DOHH2 (cell line): ENCODE results near the gene TRIM41.
"Not testable (repeated sequence)": the region's sequence is repeated elsewhere in the genome, so short reads cannot be mapped to it uniquely, and the experiment has no call there.

Experiments
- H3F3A ChIP-seq: fragments of 200-600 bp; sonication (generic), shearing (Covaris generic); 2 replicates; pipeline ENCODE4 v1.6.0; 2016; ENCODE audit warnings: antibody characterized with exemption, mild to moderate bottlenecking; ENCODE audit not compliant: control insufficient read depth, insufficient read depth
- H3K27ac ChIP-seq: fragments of 200-600 bp; sonication (generic); 2 replicates; pipeline ENCODE4 v1.5.1; 2014; ENCODE audit warnings: low read depth, mild to moderate bottlenecking, low read length, moderate library complexity
- H3K27me3 ChIP-seq: fragments of 200-600 bp; sonication (generic); 2 replicates; pipeline ENCODE4 v1.6.1; 2014; ENCODE audit warnings: mild to moderate bottlenecking, low read length, mixed read lengths; ENCODE audit not compliant: control insufficient read depth
- H3K36me3 ChIP-seq: fragments of 200-600 bp; sonication (generic); 2 replicates; pipeline ENCODE4 v1.6.1; 2014; ENCODE audit warnings: mild to moderate bottlenecking, low read length, moderate library complexity, mixed read lengths; ENCODE audit not compliant: control insufficient read depth
- H3K4me1 ChIP-seq: fragments of 200-600 bp; sonication (generic); 2 replicates; pipeline ENCODE4 v1.6.1; 2014; ENCODE audit warnings: mild to moderate bottlenecking, low read length, mixed read lengths; ENCODE audit not compliant: control insufficient read depth
- H3K4me2 ChIP-seq: fragments of 200-600 bp; sonication (generic); 2 replicates; pipeline ENCODE4 v1.6.0; 2014; ENCODE audit warnings: mild to moderate bottlenecking, low read length, moderate library complexity
- H3K4me3 ChIP-seq: fragments of 200-600 bp; sonication (generic); 2 replicates; pipeline ENCODE4 v1.5.1; 2014; ENCODE audit warnings: mild to moderate bottlenecking, low read length, mixed read lengths
- H3K79me2 ChIP-seq: fragments of 200-600 bp; sonication (generic); 2 replicates; pipeline ENCODE4 v1.6.1; 2014; ENCODE audit warnings: mild to moderate bottlenecking, low read length, mixed read lengths; ENCODE audit not compliant: control insufficient read depth
- H3K9me2 ChIP-seq: fragments of 200-600 bp; sonication (generic); replicated peaks from 2 replicates; pipeline ENCODE4 v1.6.1; 2014; ENCODE audit warnings: mild to moderate bottlenecking, low read length, mixed read lengths; ENCODE audit not compliant: control insufficient read depth
- H3K9me3 ChIP-seq: fragments of 200-600 bp; sonication (generic); 2 replicates; pipeline ENCODE4 v1.6.1; 2014; ENCODE audit warnings: antibody characterized with exemption, low read length, mixed read lengths; ENCODE audit not compliant: control insufficient read depth, insufficient read depth
- H4K20me1 ChIP-seq: fragments of 200-600 bp; sonication (generic); 2 replicates; pipeline ENCODE4 v1.6.0; 2014; ENCODE audit warnings: low read depth, mild to moderate bottlenecking, antibody characterized with exemption, low read length, moderate library complexity; ENCODE audit not compliant: control insufficient read depth, insufficient read depth
- CTCF ChIP-seq: fragments of 200-600 bp; sonication (generic); IDR thresholded peaks from one replicate; pipeline ENCODE4 v1.5.1; 2014; ENCODE audit warnings: antibody characterized with exemption, mild to moderate bottlenecking, low read depth, low read length; ENCODE audit not compliant: poor library complexity, severe bottlenecking
- EZH2phosphoT487 ChIP-seq: fragments of 200-600 bp; sonication (generic); IDR thresholded peaks from 2 replicates; pipeline ENCODE4 v1.6.1; 2017; ENCODE audit warnings: borderline replicate concordance, mild to moderate bottlenecking, antibody characterized with exemption, low read length, moderate library complexity, mixed read lengths

TRIM41 gene

GRCh38 chr5:181223058-181223728, at the start of gene TRIM41:
TSS of gene TRIM41 (plus strand) at chr5:181223281. CDS start at chr5:181224000, 719 bp downstream.
- H3K4me3 ChIP-seq: peak within 1 kb of the TSS; percentile 88
- H3K9me2 ChIP-seq: no peaks in the 10 kb centered on the region
- peaks cover 40% of the 10 kb centered on the region for H3K79me2 ChIP-seq
- peaks cover 24% of the 10 kb centered on the region for H3K36me3 ChIP-seq
- peaks cover 23% of the 10 kb centered on the region for H3F3A ChIP-seq
- H3K27me3 ChIP-seq: no peaks in the 10 kb centered on the region
- H3K9me3 ChIP-seq: no peaks in the 10 kb centered on the region
- H3K4me1 ChIP-seq: peaks cover 38% of the 10 kb centered on the region
- TF ChIP-seq EZH2phosphoT487: no peak
- TF ChIP-seq CTCF: no peak
- no peaks in the 10 kb centered on the region for H4K20me1 ChIP-seq
- peak within 1 kb of the TSS; percentile 89 for H3K27ac ChIP-seq
- peak within 1 kb of the TSS; percentile 96 for H3K4me2 ChIP-seq

- TF ChIP-seq CTCF: peak; percentile 49
- TF ChIP-seq EZH2phosphoT487: no peak
Observed at GRCh38 chr5:181173420-181174342, 49.4 kb upstream of the TRIM41 start.

GRCh38 chr5:181176254-181176952, 46.7 kb upstream of the TRIM41 start:
- Histone ChIP-seq H3K27ac (no peak overlapping the region), H3K9me2 (no peaks in the 10 kb centered on the region), H3K4me3 (no peak overlapping the region), H4K20me1 (no peaks in the 10 kb centered on the region), H3K27me3 (peaks cover 7% of the 10 kb centered on the region; the same call in 1 of the 2 replicates), H3K4me1 (peaks cover 20% of the 10 kb centered on the region), H3K36me3 (no peaks in the 10 kb centered on the region), H3K4me2 (no peak overlapping the region), H3F3A (peaks cover 10% of the 10 kb centered on the region; the same call in 1 of the 2 replicates), H3K79me2 (no peaks in the 10 kb centered on the region), H3K9me3 (no peaks in the 10 kb centered on the region)
- TF ChIP-seq CTCF (no peak), EZH2phosphoT487 (no peak)

More at GRCh38 chr5:181173420-181174342, 49.4 kb upstream of the TRIM41 start:
- Histone ChIP-seq H3K4me2 (peak overlapping the region; percentile 63), H3K36me3 (no peaks in the 10 kb centered on the region), H3K9me2 (no peaks in the 10 kb centered on the region), H3K4me1 (peaks cover 45% of the 10 kb centered on the region), H3K27ac (peak overlapping the region; percentile 57), H3K4me3 (peak overlapping the region; percentile 70), H3F3A (peaks cover 16% of the 10 kb centered on the region), H3K9me3 (no peaks in the 10 kb centered on the region), H4K20me1 (no peaks in the 10 kb centered on the region), H3K27me3 (peaks cover 3% of the 10 kb centered on the region; the same call in 1 of the 2 replicates), H3K79me2 (no peaks in the 10 kb centered on the region)

GRCh38 chr5:181177559-181177958, 45.5 kb upstream of the TRIM41 start:
- H3K9me2 ChIP-seq, H3K4me3 ChIP-seq, H3K4me2 ChIP-seq, H3K36me3 ChIP-seq, H4K20me1 ChIP-seq, H3K27ac ChIP-seq, H3K9me3 ChIP-seq, H3K79me2 ChIP-seq: not testable (repeated sequence)
- H3K4me1 ChIP-seq: peaks cover 19% of the 10 kb centered on the region
- H3K27me3 ChIP-seq: peaks cover 13% of the 10 kb centered on the region; the same call in 1 of the 2 replicates
- H3F3A ChIP-seq: peaks cover 10% of the 10 kb centered on the region
